ENCODE measurements around the gene DAGLA. TPM values are rescaled to one million over a fixed set of nuclear protein-coding genes. Genes with fewer than 3 reads are reported as not detected.

DAGLA gene
- total and polyA plus RNA-seq, 7 donors, result 0.57 to 5.1 (median 2.1) TPM

GRCh38 chr11:61751384-61751783, 71.2 kb downstream of the DAGLA start:
- TF ChIP-seq, protein P1, sequence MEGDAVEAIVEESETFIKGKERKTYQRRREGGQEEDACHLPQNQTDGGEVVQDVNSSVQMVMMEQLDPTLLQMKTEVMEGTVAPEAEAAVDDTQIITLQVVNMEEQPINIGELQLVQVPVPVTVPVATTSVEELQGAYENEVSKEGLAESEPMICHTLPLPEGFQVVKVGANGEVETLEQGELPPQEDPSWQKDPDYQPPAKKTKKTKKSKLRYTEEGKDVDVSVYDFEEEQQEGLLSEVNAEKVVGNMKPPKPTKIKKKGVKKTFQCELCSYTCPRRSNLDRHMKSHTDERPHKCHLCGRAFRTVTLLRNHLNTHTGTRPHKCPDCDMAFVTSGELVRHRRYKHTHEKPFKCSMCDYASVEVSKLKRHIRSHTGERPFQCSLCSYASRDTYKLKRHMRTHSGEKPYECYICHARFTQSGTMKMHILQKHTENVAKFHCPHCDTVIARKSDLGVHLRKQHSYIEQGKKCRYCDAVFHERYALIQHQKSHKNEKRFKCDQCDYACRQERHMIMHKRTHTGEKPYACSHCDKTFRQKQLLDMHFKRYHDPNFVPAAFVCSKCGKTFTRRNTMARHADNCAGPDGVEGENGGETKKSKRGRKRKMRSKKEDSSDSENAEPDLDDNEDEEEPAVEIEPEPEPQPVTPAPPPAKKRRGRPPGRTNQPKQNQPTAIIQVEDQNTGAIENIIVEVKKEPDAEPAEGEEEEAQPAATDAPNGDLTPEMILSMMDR (IDR thresholded peaks at IDR 0.05), result no peak
- Histone ChIP-seq H3K4me1 (peaks cover 6% of the 10 kb centered on the region), H3K9me3 (no peaks in the 10 kb centered on the region), H3K27ac (no peak overlapping the region), H3K27me3 (ENCODE audit: insufficient read depth in 3 of 3, low read length in 2 of 3) (peaks cover 0 to 9% (median 2%) of the 10 kb centered on the region in 3 donors), H3K36me3 (ENCODE audit: insufficient read depth in 1 of 2, low read depth in 1 of 2) (no peaks in the 10 kb centered on the region), H3K4me3 (no peak overlapping the region)
- ATAC-seq (no peak), DNase-seq (no peak)
- intact Hi-C loops (cut with DNase I), result no loop called here
- WGBS, 3 donors, result 82 to 90% (median 83%) methylated on average over 14 of the region's 14 CpGs

DNA sequence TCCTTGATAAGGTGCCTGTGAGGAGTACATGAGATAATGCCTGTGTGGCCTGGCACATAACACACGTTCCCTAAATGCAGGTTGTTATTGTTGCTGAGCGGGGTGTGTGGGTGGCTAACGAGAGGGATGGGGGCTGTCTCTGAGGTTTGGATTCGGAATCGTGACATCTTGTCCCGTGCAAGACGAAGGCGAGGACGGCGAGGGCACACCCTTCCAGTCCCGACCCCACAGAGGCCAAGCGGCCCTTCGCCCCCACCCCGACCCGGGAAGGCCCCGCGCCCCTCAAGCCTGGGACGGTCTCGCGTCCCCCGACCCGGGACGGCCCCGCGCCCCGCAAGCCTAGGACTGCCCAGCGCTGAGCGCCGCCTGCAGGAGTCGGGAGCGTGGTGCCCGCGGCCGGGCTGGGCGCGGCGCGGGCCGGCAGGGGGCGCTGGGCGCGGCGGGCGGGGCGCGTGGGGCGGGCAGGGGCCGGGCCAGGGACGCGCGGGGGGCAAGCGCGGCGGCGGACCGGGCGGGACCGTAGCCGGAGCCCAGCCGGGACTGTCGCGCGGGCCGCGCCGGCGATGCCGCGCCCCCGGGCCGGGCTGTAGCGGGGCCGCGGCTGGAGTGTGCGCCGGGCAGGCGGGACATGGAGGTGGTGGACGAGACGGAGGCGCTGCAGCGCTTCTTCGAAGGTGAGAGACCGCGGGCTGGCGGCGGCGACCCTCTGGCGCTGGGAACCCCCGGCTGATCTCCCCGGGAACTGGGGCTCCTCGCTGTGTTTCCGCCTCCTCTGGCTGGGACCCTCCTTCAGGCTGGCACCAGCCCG, 72.1 kb downstream of the DAGLA start, which contains the start of gene MYRF:
Gene MYRF (plus strand): TSS at position 520 of the 808 bp plus-strand sequence. CDS start 109 bp downstream, at position 629.
- Histone ChIP-seq H3K27me3 (ENCODE audit: insufficient read depth in 3 of 3, low read length in 2 of 3) (peaks cover 0 to 9% (median 3%) of the 10 kb centered on the region in 3 donors), H3K27ac (no peak within 1 kb of the TSS), H3K4me1 (peaks cover 6% of the 10 kb centered on the region), H3K9me3 (no peaks in the 10 kb centered on the region), H3K36me3 (ENCODE audit: insufficient read depth in 1 of 2, low read depth in 1 of 2) (no peaks in the 10 kb centered on the region), H3K4me3 (peak within 1 kb of the TSS; percentile 55)
- intact Hi-C loops (cut with DNase I), result no loop called here
- 2 to 4% (median 4%) methylated on average over 40 to 93 of the region's 93 CpGs for WGBS, 3 donors
- DNase-seq (peak; percentile 67 to 71), ATAC-seq (peak; percentile 56 to 76 (median 62))
- TF ChIP-seq, protein P1 (IDR thresholded peaks at IDR 0.05), result peak; percentile 34

DNA sequence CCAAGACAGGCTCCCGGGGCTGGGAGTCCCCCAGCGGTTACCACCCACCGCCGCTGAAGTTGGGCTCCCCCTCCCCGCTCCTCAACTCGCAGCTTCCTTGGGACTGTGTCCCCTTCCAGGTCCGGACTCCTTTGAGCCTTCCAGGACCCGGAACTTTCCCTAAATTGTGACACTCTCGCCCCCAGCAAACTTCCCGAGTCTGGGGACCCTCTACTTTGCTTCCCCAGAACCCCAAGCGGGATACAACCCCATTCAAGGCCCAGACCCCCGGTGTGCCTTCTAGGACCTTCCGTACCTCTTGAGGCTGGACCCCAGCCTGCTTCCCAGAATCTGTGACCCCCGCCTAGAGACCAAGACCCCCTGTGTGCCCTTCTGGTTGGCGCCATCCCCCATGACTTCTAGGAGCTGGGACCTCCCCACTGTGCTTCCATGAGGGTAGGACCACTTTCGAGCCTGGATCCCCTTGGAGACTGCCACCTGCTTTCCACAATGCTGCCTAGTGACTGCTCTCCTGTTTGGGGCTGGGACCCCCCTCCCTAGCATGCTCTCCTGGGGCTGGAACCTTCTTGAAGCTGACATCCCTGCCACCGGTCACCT, 72.8 kb downstream of the DAGLA start:
- no peaks in the 10 kb centered on the region for H3K36me3 ChIP-seq (ENCODE audit: insufficient read depth in 1 of 2, low read depth in 1 of 2)
- ATAC-seq, result no peak
- no peaks in the 10 kb centered on the region for H3K9me3 ChIP-seq
- 44 to 58% (median 44%) methylated on average over 13 to 17 of the region's 17 CpGs for WGBS, 3 donors
- H3K4me3 ChIP-seq, result peak overlapping the region; percentile 55
- H3K4me1 ChIP-seq, result no peaks in the 10 kb centered on the region
- TF ChIP-seq, protein P1 (IDR thresholded peaks at IDR 0.05), result no peak
- H3K27me3 ChIP-seq (ENCODE audit: insufficient read depth in 3 of 3, low read length in 2 of 3), result peaks cover 0 to 9% (median 3%) of the 10 kb centered on the region in 3 donors
- intact Hi-C loops (cut with DNase I), result no loop called here
- DNase-seq, result no peak
- H3K27ac ChIP-seq, result no peak overlapping the region

DNA sequence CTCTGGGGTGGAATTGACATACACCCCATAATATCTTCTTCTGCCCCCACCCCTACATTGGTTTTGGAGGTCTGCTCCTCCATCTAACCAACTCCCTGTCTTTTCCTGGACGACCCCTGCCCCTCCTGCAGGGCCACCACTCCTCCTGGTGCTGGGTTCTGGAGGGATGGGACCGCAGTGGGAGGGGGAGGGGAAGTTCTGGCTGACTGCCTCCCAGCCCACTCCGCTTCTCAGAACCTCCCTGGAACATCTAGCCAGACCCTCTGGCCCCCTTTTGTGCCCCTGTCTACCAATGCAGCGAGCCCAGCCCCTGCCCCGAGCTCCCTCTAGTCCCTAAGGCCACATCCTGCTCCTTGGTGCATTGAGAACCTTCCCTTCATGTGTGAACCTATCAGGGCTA, 73.5 kb downstream of the DAGLA start:
- Histone ChIP-seq H3K4me3 (no peak overlapping the region), H3K4me1 (no peaks in the 10 kb centered on the region), H3K27ac (no peak overlapping the region), H3K27me3 (ENCODE audit: insufficient read depth in 3 of 3, low read length in 2 of 3) (peaks cover 0 to 9% (median 3%) of the 10 kb centered on the region in 3 donors), H3K36me3 (ENCODE audit: insufficient read depth in 1 of 2, low read depth in 1 of 2) (no peaks in the 10 kb centered on the region), H3K9me3 (no peaks in the 10 kb centered on the region)
- ATAC-seq (no peak), DNase-seq (no peak)
- intact Hi-C loops (cut with DNase I), result no loop called here
- TF ChIP-seq, protein P1 (IDR thresholded peaks at IDR 0.05), result no peak
- 90 to 98% (median 92%) methylated on average over 5 of the region's 5 CpGs for WGBS, 3 donors
